H1 (cell line): ENCODE data around the gene CCDC9B. TPM values are rescaled to one million over a fixed set of nuclear protein-coding genes. Genes with fewer than 3 reads are reported as not detected.

ENCODE experiments used
- CTCF ChIA-PET: fragments of 300-600 bp; sonication (Branson Sonifier 250); formaldehyde crosslinking; loops from one replicate; lab custom pipeline; 2021; ENCODE audit not compliant: partially characterized antibody; lab: Charles Lee
- POLR2A ChIA-PET: fragments of 300-600 bp; sonication (Branson Sonifier 250); formaldehyde crosslinking; loops from one replicate; lab custom pipeline; 2021; ENCODE audit warnings: inconsistent platforms; ENCODE audit not compliant: partially characterized antibody; lab: Charles Lee
- DNase-seq, 2 experiments: peaks; one replicate each; pipeline versions ENCODE4 v3.0.0 to v3.0.0-alpha.2; 2010 to 2022; ENCODE audit warnings: low spot score in 2 of 2, low read depth in 1 of 2, mixed read lengths in 1 of 2
- FAIRE-seq: peaks from 2 replicates; lab custom pipeline; 2011; peaks lifted over from hg19 to GRCh38; lab: Jason Lieb, UNC
- H2AFZ ChIP-seq: 2 replicates; pipeline ENCODE4 v1.8.1; 2012; ENCODE audit warnings: low read length, inconsistent platforms
- H2AK5ac ChIP-seq: 2 replicates; pipeline ENCODE4 v1.6.1; 2013; ENCODE audit warnings: low read depth, low read length
- H2BK120ac ChIP-seq: replicated peaks from 2 replicates; pipeline ENCODE3; 2013; ENCODE audit warnings: low read depth, low read length, inconsistent platforms
- H2BK12ac ChIP-seq: 2 replicates; pipeline ENCODE4 v1.6.1; 2013; ENCODE audit warnings: low read depth, low read length
- H2BK15ac ChIP-seq: 2 replicates; pipeline ENCODE4 v1.6.1; 2013; ENCODE audit warnings: low read length
- H2BK20ac ChIP-seq: 2 replicates; pipeline ENCODE4 v1.6.1; 2013; ENCODE audit warnings: low read length
- H2BK5ac ChIP-seq: 2 replicates; pipeline ENCODE4 v1.6.1; 2013; ENCODE audit warnings: low read depth, low read length
- H3K14ac ChIP-seq: 2 replicates; pipeline ENCODE4 v1.6.1; 2013; ENCODE audit warnings: inconsistent platforms; ENCODE audit not compliant: insufficient read length
- H3K18ac ChIP-seq: 2 replicates; pipeline ENCODE4 v1.6.1; 2013; ENCODE audit warnings: low read length; ENCODE audit errors: extremely low read depth
- H3K23ac ChIP-seq: 2 replicates; pipeline ENCODE4 v1.6.1; 2013; ENCODE audit warnings: inconsistent platforms; ENCODE audit not compliant: insufficient read length
- H3K23me2 ChIP-seq: 2 replicates; pipeline ENCODE4 v1.6.1; 2013; ENCODE audit warnings: low read depth, low read length
- H3K27ac ChIP-seq: 2 replicates; pipeline ENCODE4 v1.6.1; 2011; ENCODE audit warnings: low read depth, low read length, inconsistent platforms
- H3K27me3 ChIP-seq, 4 experiments: replicated peaks in 1 of 4; 1 replicate in 1 of 4; 2 replicates in 3 of 4; pipeline versions ENCODE4 v1.6.1 to v1.8.1; 2011 to 2013; ENCODE audit warnings: low read length in 3 of 4, mild to moderate bottlenecking in 3 of 4, inconsistent platforms in 2 of 4, mixed read lengths in 2 of 4, moderate library complexity in 1 of 4; ENCODE audit not compliant: control insufficient read depth in 3 of 4, insufficient read depth in 3 of 4; ENCODE audit errors: extremely low read depth in 1 of 4
- H3K36me3 ChIP-seq, 4 experiments: 2 replicates each; pipeline versions ENCODE4 v1.6.1 to v1.8.1; 2011 to 2013; ENCODE audit warnings: mild to moderate bottlenecking in 4 of 4, low read length in 3 of 4, moderate library complexity in 2 of 4, control low read depth in 1 of 4, inconsistent platforms in 1 of 4; ENCODE audit not compliant: insufficient read depth in 4 of 4, control insufficient read depth in 2 of 4
- H3K4ac ChIP-seq: replicated peaks from 2 replicates; pipeline ENCODE3; 2013; ENCODE audit warnings: low read length, low read depth, mixed read lengths, inconsistent platforms; ENCODE audit not compliant: insufficient read length
- H3K4me1 ChIP-seq, 4 experiments: replicated peaks in 1 of 4; 1 replicate in 1 of 4; 2 replicates in 3 of 4; pipeline versions ENCODE4 v1.6.1 to v1.8.1; 2011 to 2013; ENCODE audit warnings: low read length in 3 of 4, inconsistent platforms in 2 of 4, mixed read lengths in 1 of 4; ENCODE audit not compliant: insufficient read depth in 4 of 4, control insufficient read depth in 3 of 4
- H3K4me2 ChIP-seq, 2 experiments: 2 replicates each; pipeline versions ENCODE4 v1.6.1 to v1.8.1; 2011 to 2013; ENCODE audit warnings: low read depth in 2 of 2, low read length in 2 of 2, control low read depth in 1 of 2, inconsistent platforms in 1 of 2, mild to moderate bottlenecking in 1 of 2; ENCODE audit not compliant: insufficient read depth in 1 of 2
- H3K4me3 ChIP-seq, 4 experiments: fragments of 200-600, 300-600 bp in 1 of 4; sonication (generic), shearing (Covaris generic), sonication (Bioruptor Twin) in 1 of 4; 2 replicates each; pipeline versions ENCODE4 v1.5.1 to v1.8.1; 2011 to 2016; ENCODE audit warnings: low read length in 4 of 4, low read depth in 3 of 4, control low read depth in 2 of 4, inconsistent platforms in 2 of 4, mild to moderate bottlenecking in 2 of 4, mixed read lengths in 1 of 4, moderate library complexity in 1 of 4; ENCODE audit not compliant: insufficient read depth in 2 of 4; ENCODE audit errors: extremely low read depth in 1 of 4
- H3K56ac ChIP-seq: replicated peaks from 2 replicates; pipeline ENCODE3; 2013; ENCODE audit warnings: low read depth, mild to moderate bottlenecking, mixed read lengths, low read length, inconsistent platforms; ENCODE audit not compliant: insufficient read length
- H3K79me1 ChIP-seq: 2 replicates; pipeline ENCODE4 v1.6.1; 2013; ENCODE audit warnings: low read depth, low read length, control low read depth
- H3K79me2 ChIP-seq, 2 experiments: 2 replicates each; pipeline versions ENCODE4 v1.6.1 to v1.8.1; 2012 to 2013; ENCODE audit warnings: low read length in 2 of 2, mild to moderate bottlenecking in 2 of 2, inconsistent platforms in 1 of 2; ENCODE audit not compliant: insufficient read depth in 2 of 2, control insufficient read depth in 1 of 2
- H3K9ac ChIP-seq, 4 experiments: replicated peaks in 1 of 4; 1 replicate in 1 of 4; 2 replicates in 3 of 4; pipeline versions ENCODE4 v1.6.1 to v1.8.1; 2011 to 2013; ENCODE audit warnings: low read depth in 3 of 4, low read length in 3 of 4, control low read depth in 2 of 4, mild to moderate bottlenecking in 2 of 4, moderate library complexity in 2 of 4, inconsistent platforms in 1 of 4; ENCODE audit errors: extremely low read depth in 1 of 4
- H3K9me3 ChIP-seq, 2 experiments: 2 replicates each; pipeline versions ENCODE4 v1.6.1 to v1.8.1; 2012 to 2013; ENCODE audit warnings: mild to moderate bottlenecking in 2 of 2, moderate library complexity in 2 of 2, control low read depth in 1 of 2, inconsistent platforms in 1 of 2, low read depth in 1 of 2, low read length in 1 of 2, mixed read lengths in 1 of 2; ENCODE audit not compliant: insufficient read depth in 2 of 2
- H4K20me1 ChIP-seq, 2 experiments: replicated peaks in 1 of 2; 2 replicates each; pipeline versions ENCODE3 to v1.8.1; 2011 to 2013; ENCODE audit warnings: inconsistent platforms in 2 of 2, low read length in 2 of 2, mild to moderate bottlenecking in 1 of 2; ENCODE audit not compliant: insufficient read depth in 2 of 2, control insufficient read depth in 1 of 2
- H4K5ac ChIP-seq: 2 replicates; pipeline ENCODE4 v1.6.1; 2013; ENCODE audit warnings: low read length, low read depth, mixed read lengths, inconsistent platforms; ENCODE audit not compliant: insufficient read length
- H4K8ac ChIP-seq: 2 replicates; pipeline ENCODE4 v1.8.0; 2013; ENCODE audit warnings: mild to moderate bottlenecking, moderate library complexity, low read length, inconsistent platforms; ENCODE audit not compliant: insufficient read depth; ENCODE audit errors: extremely low read depth
- H4K91ac ChIP-seq: replicated peaks from 2 replicates; pipeline ENCODE3; 2013; ENCODE audit warnings: low read length, mixed read lengths, inconsistent platforms; ENCODE audit not compliant: insufficient read length
- CBX5 ChIP-seq: fragments of 300-800, 300-1000 bp; sonication (generic); IDR thresholded peaks from 2 replicates; pipeline ENCODE4 v1.7.1; 2016; ENCODE audit warnings: antibody characterized with exemption, low read length, low read depth
- CBX8 ChIP-seq: fragments of 300-800, 300-1000 bp; sonication (generic); IDR thresholded peaks from 2 replicates; pipeline ENCODE4 v1.7.1; 2016; ENCODE audit warnings: low read depth, low read length, borderline replicate concordance
- CEBPB ChIP-seq: IDR thresholded peaks from 2 replicates; pipeline ENCODE4 v1.6.1; 2012; ENCODE audit warnings: low read depth, low read length
- CREB1 ChIP-seq: IDR thresholded peaks from 2 replicates; pipeline ENCODE4 v1.6.1; 2012; ENCODE audit warnings: inconsistent platforms
- EGR1 ChIP-seq: IDR thresholded peaks from 2 replicates; pipeline ENCODE4 v1.6.1; 2011; ENCODE audit warnings: low read depth, low read length, borderline replicate concordance
- GTF2F1 ChIP-seq: IDR thresholded peaks from 2 replicates; pipeline ENCODE4 v1.6.1; 2012; ENCODE audit warnings: low read depth, low read length, improper control_type of control experiment, borderline replicate concordance
- JUN ChIP-seq: IDR thresholded peaks from 2 replicates; pipeline ENCODE4 v1.6.1; 2011; ENCODE audit warnings: low read depth, mild to moderate bottlenecking, improper control_type of control experiment, low read length
- KDM5A ChIP-seq: fragments of 200-600 bp; IDR thresholded peaks from 2 replicates; pipeline ENCODE4 v1.7.1; 2012; ENCODE audit warnings: mild to moderate bottlenecking, low read length, inconsistent platforms, mixed read lengths
- MAFK ChIP-seq: IDR thresholded peaks from 2 replicates; pipeline ENCODE4 v1.6.1; 2012; ENCODE audit warnings: low read depth, mild to moderate bottlenecking, improper control_type of control experiment, low read length
- POLR2A ChIP-seq, 2 experiments: IDR thresholded peaks; 1 replicate in 1 of 2; 2 replicates in 1 of 2; pipeline ENCODE4 v1.6.1; 2011; ENCODE audit warnings: low read depth in 2 of 2, low read length in 2 of 2, mild to moderate bottlenecking in 2 of 2; ENCODE audit errors: control extremely low read depth in 1 of 2
- POLR2AphosphoS5 ChIP-seq: IDR thresholded peaks from 2 replicates; pipeline ENCODE4 v1.6.1; 2011; ENCODE audit warnings: low read depth, low read length
- SIRT6 ChIP-seq: IDR thresholded peaks from one replicate; pipeline ENCODE4 v1.7.1; 2012; ENCODE audit warnings: low read length, inconsistent platforms
- SUZ12 ChIP-seq: fragments of 200-600 bp; sonication (generic); IDR thresholded peaks from 2 replicates; pipeline ENCODE4 v1.6.1; 2012; ENCODE audit warnings: mild to moderate bottlenecking, inconsistent platforms, low read length, moderate library complexity, mixed read lengths
- YY1 ChIP-seq: IDR thresholded peaks from 2 replicates; pipeline ENCODE4 v1.6.1; 2011; ENCODE audit warnings: low read depth, mild to moderate bottlenecking, low read length
- WGBS, 2 experiments: shearing (Covaris generic) in 1 of 2; methylation state at CpG; one replicate each; pipeline versions ENCODE4 v1.1.6 to v1.1.7; 2013 to 2015; ENCODE audit warnings: low lambda C conversion rate in 2 of 2, mixed read lengths in 2 of 2, inconsistent platforms in 1 of 2, low coverage in 1 of 2, missing lambda C conversion rate in 1 of 2; ENCODE audit not compliant: insufficient replicate concordance in 2 of 2, insufficient coverage in 1 of 2, insufficient read length in 1 of 2; ENCODE audit errors: extremely low coverage in 1 of 2, missing lambda C conversion rate in 1 of 2; 5-methylcytosine and 5-hydroxymethylcytosine counted together
- polyA plus RNA-seq, 7 experiments: library from polyadenylated mRNA; depleted of rRNA in 3 of 7; stranded (reverse) in 5 of 7; unstranded in 2 of 7; fragments of >200 nt in 5 of 7; fragments of 200-250 nt in 2 of 7; gene quantifications; 1 replicate in 5 of 7; 2 replicates in 1 of 7; 4 replicates in 1 of 7; pipeline versions ENCODE4 v1.2.1 to v1.2.3, GENCODE V29; 2011 to 2013; ENCODE audit warnings: missing spikeins in 2 of 7, mixed read lengths in 2 of 7
- total RNA-seq: library from RNA; stranded (reverse); fragmentation: NEBNext Ultra II Directional; extraction: Animal tissue kit (Norgen Biotek cat#: 25700); gene quantifications from 2 replicates; pipeline ENCODE4 v1.2.1, GENCODE V29; 2021

The CCDC9B gene
- total and polyA plus RNA-seq, 2 of the 8 experiments (the other 6 are each of a cell fraction or from before 2014, with no cell fraction given), result 0.45 to 0.78 TPM

DNA sequence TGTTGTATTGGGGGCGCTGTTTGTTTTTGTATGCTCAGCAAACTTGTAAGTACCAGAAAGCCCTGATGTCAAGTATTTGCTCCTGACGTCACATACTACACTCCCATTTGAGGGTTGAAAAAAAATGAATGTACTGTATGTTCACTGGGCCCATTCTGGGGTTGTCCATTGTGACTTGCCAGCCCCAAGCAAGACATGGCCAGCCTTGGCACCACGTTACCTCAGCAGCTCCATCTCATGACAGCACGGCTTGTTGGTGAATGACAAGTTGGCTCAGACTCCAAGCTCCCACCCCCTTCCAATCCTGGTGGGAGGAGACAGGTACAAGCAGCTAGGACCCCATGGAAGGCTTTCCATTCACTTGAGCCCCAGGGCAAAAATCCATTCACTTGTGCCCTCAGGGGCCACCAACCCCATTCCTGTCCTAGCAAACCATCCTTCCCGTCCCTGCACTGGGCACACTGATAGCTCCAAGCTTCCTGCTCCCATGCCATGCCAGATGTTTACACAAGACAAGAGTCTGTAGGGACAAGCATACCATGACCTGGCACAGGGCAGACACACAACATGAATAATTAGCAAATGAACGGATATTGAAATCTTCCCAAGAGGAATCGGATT lies 11.7 kb upstream of the CCDC9B start:
- Histone ChIP-seq H3K79me1 (no peaks in the 10 kb centered on the region), H3K79me2 (no peaks in the 10 kb centered on the region), H4K8ac (no peak overlapping the region; the same call in 1 of the 2 replicates), H4K5ac (no peak overlapping the region), H2BK20ac (no peak overlapping the region), H3K23ac (no peak overlapping the region), H3K27ac (no peak overlapping the region), H3K23me2 (peaks cover 2% of the 10 kb centered on the region; the same call in 1 of the 2 replicates), H2AK5ac (no peak overlapping the region), H3K14ac (no peak overlapping the region), H3K18ac (no peak overlapping the region), H3K56ac (no peak overlapping the region), H4K20me1 (no peaks in the 10 kb centered on the region), H3K4me2 (no peak overlapping the region), H3K4ac (no peak overlapping the region), H3K4me3 (no peak overlapping the region), H3K9ac (no peak overlapping the region), H4K91ac (no peak overlapping the region), H2BK120ac (no peak overlapping the region), H2BK5ac (no peak overlapping the region), H2BK15ac (peak overlapping the region; percentile 37; the same call in 1 of the 2 replicates), H3K4me1 (peaks cover 7 to 17% (median 14%) of the 10 kb centered on the region in 4 experiments), H3K9me3 (no peaks in the 10 kb centered on the region), H2BK12ac (no peak overlapping the region), H2AFZ (no peak overlapping the region), H3K36me3 (no peaks in the 10 kb centered on the region), H3K27me3 (peaks cover 0 to 6% (median 4%) of the 10 kb centered on the region in 4 experiments; a peak in 3 of 7 replicates)
- FAIRE-seq, result no peak
- no peak for DNase-seq
- 85% methylated on average over 7 of the region's 7 CpGs; no CpG with 5 or more reads in 1 of the 2 experiments for WGBS, 2 experiments
- CTCF ChIA-PET, result interaction anchor here (0.7 to 27.4 kb wide), 11 partner anchors 12 to 419 kb away, joined by 3 to 452 read pairs (median 5); partner anchors contain the start of gene CCDC9B
- POLR2A ChIA-PET, result interaction anchor here (0.9 to 1.6 kb wide), 4 partner anchors 11 to 92 kb away, joined by 3 to 5 read pairs (median 4); no protein-coding TSS in a partner anchor
- TF ChIP-seq POLR2AphosphoS5 (no peak), CBX8 (no peak), CEBPB (no peak), KDM5A (no peak), POLR2A (IDR thresholded peaks at IDR 0.05; ENCODE audit: control extremely low read depth in 1 of 2, low read depth in 2 of 2, low read length in 2 of 2) (no peak), GTF2F1 (no peak), CBX5 (no peak), EGR1 (no peak), YY1 (no peak), SIRT6 (no peak), JUN (no peak), SUZ12 (no peak), MAFK (no peak), CREB1 (no peak)
